Activated CD8-positive, alpha-beta memory T cell treated with anti-CD3 and anti-CD28 coated beads for 36 hours (primary cell): ENCODE data around the gene DBI. TPM values are rescaled to one million over a fixed set of nuclear protein-coding genes. Genes with fewer than 3 reads are reported as not detected.

Experiments
- total RNA-seq, 2 experiments: library from RNA; stranded (reverse); gene quantifications; one replicate each; pipeline ENCODE4 v1.2.3, GENCODE V29; 2021

The DBI gene
- total RNA-seq, 2 experiments from 2014 or later: 161 to 169 TPM

Other genes with a start within 250 kb of the DBI start
- not detected for gene C1QL2, start 208.2 kb upstream of the DBI start, total RNA-seq
- gene STEAP3, start 143.1 kb upstream of the DBI start, total RNA-seq: under 1 TPM; 0.44 to 0.46 TPM
- 10 to 100 TPM; 21.0 to 22.1 TPM for gene C2orf76, start 143 bp upstream of the DBI start, total RNA-seq
- gene TMEM37, start 64.9 kb downstream of the DBI start, total RNA-seq: not detected
- not detected for gene SCTR, start 157.5 kb downstream of the DBI start, total RNA-seq
- gene CFAP221, start 177.5 kb downstream of the DBI start, total RNA-seq: not detected